Neuronal stem cell (in vitro differentiated cells): Measurements from ENCODE around the gene PRRT1B.
A peak's percentile ranks its signal among the peaks of the same experiment; 100 is the strongest.

Experiments used
- DNase-seq: peaks from one replicate; pipeline ENCODE4 v3.0.0-alpha.2; 2013; ENCODE audit warnings: low spot score
- H2AFZ ChIP-seq: one replicate; pipeline ENCODE4 v1.6.1; 2013; ENCODE audit warnings: mild to moderate bottlenecking, low read length, inconsistent platforms
- H2AK5ac ChIP-seq: 2 replicates; pipeline ENCODE4 v1.6.1; 2013; ENCODE audit warnings: low read depth, mild to moderate bottlenecking, inconsistent platforms, low read length, moderate library complexity, mixed read lengths
- H2BK120ac ChIP-seq: 2 replicates; pipeline ENCODE4 v1.6.1; 2013; ENCODE audit warnings: low read depth, mild to moderate bottlenecking, inconsistent platforms, low read length, moderate library complexity, mixed read lengths
- H2BK12ac ChIP-seq: one replicate; pipeline ENCODE4 v1.6.1; 2013; ENCODE audit warnings: low read length, inconsistent platforms
- H2BK15ac ChIP-seq: 2 replicates; pipeline ENCODE4 v1.6.1; 2013; ENCODE audit warnings: mild to moderate bottlenecking, low read length, inconsistent platforms, mixed read lengths
- H2BK5ac ChIP-seq: one replicate; pipeline ENCODE4 v1.6.1; 2013; ENCODE audit warnings: inconsistent platforms, mild to moderate bottlenecking, low read length, moderate library complexity
- H3K14ac ChIP-seq: one replicate; pipeline ENCODE4 v1.6.1; 2013; ENCODE audit warnings: low read length, inconsistent platforms
- H3K18ac ChIP-seq: 2 replicates; pipeline ENCODE4 v1.6.1; 2013; ENCODE audit warnings: low read length, inconsistent platforms
- H3K23ac ChIP-seq: 2 replicates; pipeline ENCODE4 v1.6.1; 2013; ENCODE audit warnings: low read depth, mild to moderate bottlenecking, mixed read lengths, low read length, inconsistent platforms; ENCODE audit not compliant: poor library complexity
- H3K27ac ChIP-seq: replicated peaks from 3 replicates; pipeline ENCODE4 v1.5.1; 2013; ENCODE audit warnings: low read length, inconsistent platforms
- H3K27me3 ChIP-seq, 3 experiments: 2 replicates each; pipeline ENCODE4 v1.6.1; 2013; ENCODE audit warnings: low read length in 3 of 3, mild to moderate bottlenecking in 2 of 3, inconsistent platforms in 1 of 3, low read depth in 1 of 3, mixed read lengths in 1 of 3, moderate library complexity in 1 of 3; ENCODE audit not compliant: control insufficient read depth in 3 of 3, insufficient read depth in 3 of 3
- H3K36me3 ChIP-seq, 2 donors: replicated peaks in 1 of 2; 2 replicates each; pipeline ENCODE4 v1.6.1; 2013; ENCODE audit warnings: low read length in 2 of 2; ENCODE audit not compliant: control insufficient read depth in 2 of 2, insufficient read depth in 2 of 2
- H3K4ac ChIP-seq: 2 replicates; pipeline ENCODE4 v1.6.1; 2013; ENCODE audit warnings: inconsistent platforms, mild to moderate bottlenecking, low read length, moderate library complexity
- H3K4me1 ChIP-seq, 2 donors: 1 replicate in 1 of 2; 2 replicates in 1 of 2; pipeline ENCODE4 v1.6.1; 2013; ENCODE audit warnings: low read length in 2 of 2, low read depth in 1 of 2; ENCODE audit not compliant: control insufficient read depth in 2 of 2, insufficient read depth in 1 of 2
- H3K4me2 ChIP-seq: one replicate; pipeline ENCODE4 v1.6.1; 2013; ENCODE audit warnings: mild to moderate bottlenecking, low read length, inconsistent platforms; ENCODE audit not compliant: insufficient read depth, poor library complexity, severe bottlenecking
- H3K4me3 ChIP-seq, 2 donors: 2 replicates each; pipeline ENCODE4 v1.5.1; 2013; ENCODE audit warnings: low read length in 2 of 2, mild to moderate bottlenecking in 2 of 2, inconsistent platforms in 1 of 2, moderate library complexity in 1 of 2
- H3K79me1 ChIP-seq: one replicate; pipeline ENCODE4 v1.6.1; 2013; ENCODE audit warnings: low read depth, mild to moderate bottlenecking, inconsistent platforms, low read length, moderate library complexity
- H3K9ac ChIP-seq: one replicate; pipeline ENCODE4 v1.6.1; 2013; ENCODE audit warnings: mild to moderate bottlenecking, low read depth, low read length, inconsistent platforms; ENCODE audit not compliant: poor library complexity
- H3K9me3 ChIP-seq, 2 donors: replicated peaks in 1 of 2; 2 replicates each; pipeline versions ENCODE3 to v1.6.1; 2013; ENCODE audit warnings: low read length in 2 of 2, mild to moderate bottlenecking in 2 of 2, inconsistent platforms in 1 of 2, low read depth in 1 of 2, mixed read lengths in 1 of 2, moderate library complexity in 1 of 2; ENCODE audit not compliant: control insufficient read depth in 2 of 2, insufficient read depth in 1 of 2
- H4K8ac ChIP-seq: one replicate; pipeline ENCODE4 v1.6.1; 2013; ENCODE audit warnings: low read depth, mild to moderate bottlenecking, inconsistent platforms, low read length, moderate library complexity
- H4K91ac ChIP-seq: one replicate; pipeline ENCODE4 v1.6.1; 2013; ENCODE audit warnings: low read length, low read depth, mild to moderate bottlenecking, inconsistent platforms; ENCODE audit not compliant: poor library complexity
- WGBS, 2 donors: extraction: QIAGEN DNeasy Blood & Tissue Kit; methylation state at CpG; one replicate each; pipeline ENCODE4 v1.1.7; 2013; ENCODE audit warnings: missing lambda C conversion rate in 2 of 2, mixed read lengths in 1 of 2; ENCODE audit not compliant: insufficient read length in 2 of 2, insufficient replicate concordance in 1 of 2; ENCODE audit errors: extremely low coverage in 2 of 2; 5-methylcytosine and 5-hydroxymethylcytosine counted together

The PRRT1B gene

GRCh38 chr9:131597246-131597645 is 51.9 kb downstream of the PRRT1B start:
- Histone ChIP-seq H3K23ac (peak overlapping the region; percentile 39), H3K79me1 (peaks cover 1% of the 10 kb centered on the region), H3K4me3 (no peak overlapping the region), H3K9ac (peak overlapping the region; percentile 35), H2BK12ac (no peak overlapping the region), H3K36me3 (peaks cover 14 to 78% of the 10 kb centered on the region in 2 donors), H3K4me1 (peaks cover 0 to 3% of the 10 kb centered on the region in 2 donors), H3K9me3 (no peaks in the 10 kb centered on the region), H3K4ac (no peak overlapping the region), H2AFZ (no peak overlapping the region), H2BK5ac (no peak overlapping the region), H4K91ac (no peak overlapping the region), H2AK5ac (no peak overlapping the region), H2BK15ac (no peak overlapping the region), H2BK120ac (no peak overlapping the region), H3K18ac (no peak overlapping the region), H3K14ac (no peak overlapping the region), H4K8ac (no peak overlapping the region), H3K4me2 (no peak overlapping the region), H3K27me3 (no peaks in the 10 kb centered on the region), H3K27ac (no peak overlapping the region)
- DNase-seq = no peak
- no CpG with 5 or more reads among the region's 7 CpGs for WGBS, 2 donors

GRCh38 chr9:131598121-131598520 is 52.8 kb downstream of the PRRT1B start:
- Histone ChIP-seq H3K36me3 (peaks cover 14 to 81% of the 10 kb centered on the region in 2 donors), H3K79me1 (peaks cover 1% of the 10 kb centered on the region), H2BK5ac (no peak overlapping the region), H3K4me3 (no peak overlapping the region), H2AFZ (no peak overlapping the region), H3K18ac (peak overlapping the region; percentile 13), H3K4me2 (no peak overlapping the region), H3K27ac (no peak overlapping the region), H3K27me3 (no peaks in the 10 kb centered on the region), H4K91ac (no peak overlapping the region), H3K23ac (no peak overlapping the region), H3K4me1 (peaks cover 0 to 3% of the 10 kb centered on the region in 2 donors), H2BK12ac (no peak overlapping the region), H3K9me3 (no peaks in the 10 kb centered on the region), H3K14ac (no peak overlapping the region), H4K8ac (no peak overlapping the region), H3K9ac (no peak overlapping the region), H2AK5ac (no peak overlapping the region), H2BK15ac (no peak overlapping the region), H2BK120ac (no peak overlapping the region), H3K4ac (no peak overlapping the region)
- WGBS, 2 donors = no CpG with 5 or more reads among the region's 17 CpGs
- DNase-seq = no peak

- H3K27ac ChIP-seq = no peak overlapping the region
- H4K91ac ChIP-seq = no peak overlapping the region
- no peak overlapping the region for H3K14ac ChIP-seq
- H3K4ac ChIP-seq = no peak overlapping the region
- H2BK5ac ChIP-seq = no peak overlapping the region
- peaks cover 6 to 79% of the 10 kb centered on the region in 2 donors for H3K36me3 ChIP-seq
- H3K79me1 ChIP-seq = peaks cover 1% of the 10 kb centered on the region
- H2BK12ac ChIP-seq = no peak overlapping the region
- no CpG with 5 or more reads among the region's 14 CpGs for WGBS, 2 donors
- H3K4me3 ChIP-seq = no peak overlapping the region
- no peaks in the 10 kb centered on the region for H3K27me3 ChIP-seq
- no peak overlapping the region for H2BK120ac ChIP-seq
- DNase-seq = no peak
- peak overlapping the region; percentile 6 for H4K8ac ChIP-seq
- H3K9ac ChIP-seq = no peak overlapping the region
- no peaks in the 10 kb centered on the region for H3K9me3 ChIP-seq
- no peak overlapping the region for H3K18ac ChIP-seq
- no peak overlapping the region for H2AFZ ChIP-seq
- H3K4me1 ChIP-seq = peaks cover 0 to 3% of the 10 kb centered on the region in 2 donors
- H2AK5ac ChIP-seq = no peak overlapping the region
- H3K23ac ChIP-seq = no peak overlapping the region
- no peak overlapping the region for H2BK15ac ChIP-seq
- no peak overlapping the region for H3K4me2 ChIP-seq
Observed at GRCh38 chr9:131601683-131602181, 56.4 kb downstream of the PRRT1B start.

- WGBS, 2 donors = no CpG with 5 or more reads among the region's 9 CpGs
- Histone ChIP-seq H2AK5ac (no peak overlapping the region), H3K79me1 (no peaks in the 10 kb centered on the region), H3K18ac (no peak overlapping the region), H2AFZ (no peak overlapping the region), H2BK15ac (no peak overlapping the region), H2BK12ac (no peak overlapping the region), H3K4me1 (peaks cover 0 to 6% of the 10 kb centered on the region in 2 donors), H3K9ac (no peak overlapping the region), H3K27me3 (no peaks in the 10 kb centered on the region), H3K23ac (no peak overlapping the region), H3K9me3 (no peaks in the 10 kb centered on the region), H3K27ac (no peak overlapping the region), H3K36me3 (peaks cover 0 to 64% of the 10 kb centered on the region in 2 donors), H3K14ac (peak overlapping the region; percentile 65), H3K4ac (no peak overlapping the region), H4K8ac (no peak overlapping the region), H2BK120ac (no peak overlapping the region), H4K91ac (no peak overlapping the region), H3K4me3 (no peak overlapping the region), H2BK5ac (no peak overlapping the region), H3K4me2 (no peak overlapping the region)
- no peak for DNase-seq
Observed at GRCh38 chr9:131603199-131603598, 57.9 kb downstream of the PRRT1B start.
